Ishikawa (cell line): ENCODE results near the gene MAP3K5.

Source experiments
- CEBPB ChIP-seq: IDR thresholded peaks from 2 replicates; pipeline ENCODE4 v1.6.1; 2012
- EP300 ChIP-seq: IDR thresholded peaks from 2 replicates; pipeline ENCODE4 v1.6.1; 2012; ENCODE audit warnings: borderline replicate concordance
- TCF12 ChIP-seq: IDR thresholded peaks from 2 replicates; pipeline ENCODE4 v1.6.1; 2012; ENCODE audit warnings: low read depth
- TEAD4 ChIP-seq: IDR thresholded peaks from 2 replicates; pipeline ENCODE4 v1.6.1; 2012

GRCh38 chr6:136635615-136636014 is 156.7 kb downstream of the MAP3K5 start:
- TF ChIP-seq EP300 (no peak), CEBPB (no peak), TEAD4 (no peak), TCF12 (no peak)
